Erythroblast (primary cell): ENCODE results near the gene CELSR3.

Experiments
- GATA1 ChIP-seq: IDR thresholded peaks from 2 replicates; pipeline ENCODE4 v1.6.1; 2011; ENCODE audit warnings: low read depth, mild to moderate bottlenecking, control low read depth, low read length, moderate library complexity
- POLR2A ChIP-seq: IDR thresholded peaks from 2 replicates; pipeline ENCODE4 v1.6.1; 2011; ENCODE audit warnings: mild to moderate bottlenecking, low read length

DNA sequence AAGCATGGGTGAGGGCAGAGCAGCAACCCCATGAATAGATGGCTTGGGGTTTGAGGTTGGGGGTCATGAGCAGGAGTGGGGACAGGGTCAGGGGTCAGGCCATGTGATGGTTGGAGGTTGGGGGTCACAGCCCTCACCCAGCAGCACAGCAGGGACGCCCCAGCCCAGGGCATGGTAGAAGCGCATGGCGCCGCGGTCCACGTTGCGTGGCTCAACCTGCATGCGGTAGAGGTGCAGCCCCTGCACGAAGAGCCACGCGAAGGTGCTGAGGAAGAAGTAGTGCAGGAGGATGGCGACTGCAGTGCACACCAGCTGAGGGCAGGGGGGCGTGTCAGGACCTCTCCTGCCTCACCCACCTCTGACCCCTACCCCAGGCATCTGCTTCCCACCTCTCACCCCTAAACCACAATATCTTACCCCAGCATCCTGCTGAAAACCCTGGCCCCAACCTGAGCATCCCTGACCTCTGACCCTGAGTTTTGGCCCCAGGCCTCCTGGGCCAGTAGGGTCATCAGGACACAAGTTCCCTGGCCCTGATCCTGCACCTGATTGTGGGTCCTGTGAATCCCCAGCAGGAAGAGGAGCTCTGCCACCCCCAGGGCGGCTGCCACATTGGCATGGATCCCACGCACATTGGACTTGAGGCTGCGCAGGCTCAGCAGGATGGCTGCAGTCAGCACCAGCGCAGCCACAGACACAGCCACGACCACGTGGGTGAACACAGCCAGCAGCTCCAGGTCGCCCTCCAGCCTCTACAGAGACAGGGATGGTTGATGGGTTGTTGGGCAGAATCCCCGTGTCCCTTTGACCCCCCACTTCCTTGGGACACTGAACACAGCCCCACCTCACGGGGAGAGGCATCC, 17.6 kb downstream of the CELSR3 start:
- no peak for TF ChIP-seq POLR2A
- TF ChIP-seq GATA1 = no peak
